VCaP (cell line): ENCODE results near the gene RXRA.

Experiments used
- H3K27ac ChIP-seq: fragments of 450-650 bp; 2 replicates; pipeline ENCODE4 v1.5.1; 2017
- TF ChIP-seq, protein P1 (sequence below): fragments of 450-650 bp; conservative IDR thresholded peaks from 2 replicates; pipeline ENCODE4 v1.5.1; 2017; ENCODE audit warnings: mild to moderate bottlenecking, moderate library complexity

The RXRA gene

DNA sequence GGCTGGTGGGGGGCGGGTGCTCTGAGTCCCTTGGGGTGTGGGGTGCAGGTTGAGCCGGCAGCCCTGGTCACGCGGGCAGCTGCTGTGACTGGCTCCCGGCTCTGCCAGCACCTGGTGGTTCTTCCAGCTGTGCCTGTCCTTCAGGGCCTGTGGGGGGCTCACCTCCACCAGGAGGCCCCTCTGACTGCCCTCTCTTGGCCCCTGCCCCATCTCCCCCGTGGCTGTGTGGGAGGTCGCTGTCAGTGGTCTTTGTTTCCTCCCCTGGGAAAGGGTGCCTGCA is 3.3 kb downstream of the RXRA start:
- H3K27ac ChIP-seq, result peak overlapping the region; percentile 92; the same call in 1 of the 2 replicates

DNA sequence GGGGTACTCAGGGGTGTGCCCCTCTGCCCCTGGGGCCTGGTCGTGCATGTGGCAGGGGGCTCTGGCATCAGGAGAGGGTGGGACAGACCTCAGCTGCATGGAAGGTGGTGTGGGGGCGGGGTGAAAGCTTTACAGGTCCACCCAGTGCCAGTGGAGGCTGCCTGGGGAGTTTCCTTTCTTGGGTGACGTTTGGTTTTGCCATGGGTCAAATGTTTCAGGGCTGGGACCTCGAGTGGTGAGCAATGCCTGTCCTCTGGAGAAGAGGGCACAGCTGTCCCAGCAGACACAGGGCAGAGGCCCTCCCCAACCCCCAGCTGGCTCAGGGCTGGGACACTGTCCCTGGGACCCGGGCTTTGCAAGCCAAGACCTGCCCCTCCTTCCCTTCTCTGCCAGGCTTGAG is 3.6 kb downstream of the RXRA start:
- peak overlapping the region; percentile 92; the same call in 1 of the 2 replicates for H3K27ac ChIP-seq
- TF ChIP-seq, protein P1, sequence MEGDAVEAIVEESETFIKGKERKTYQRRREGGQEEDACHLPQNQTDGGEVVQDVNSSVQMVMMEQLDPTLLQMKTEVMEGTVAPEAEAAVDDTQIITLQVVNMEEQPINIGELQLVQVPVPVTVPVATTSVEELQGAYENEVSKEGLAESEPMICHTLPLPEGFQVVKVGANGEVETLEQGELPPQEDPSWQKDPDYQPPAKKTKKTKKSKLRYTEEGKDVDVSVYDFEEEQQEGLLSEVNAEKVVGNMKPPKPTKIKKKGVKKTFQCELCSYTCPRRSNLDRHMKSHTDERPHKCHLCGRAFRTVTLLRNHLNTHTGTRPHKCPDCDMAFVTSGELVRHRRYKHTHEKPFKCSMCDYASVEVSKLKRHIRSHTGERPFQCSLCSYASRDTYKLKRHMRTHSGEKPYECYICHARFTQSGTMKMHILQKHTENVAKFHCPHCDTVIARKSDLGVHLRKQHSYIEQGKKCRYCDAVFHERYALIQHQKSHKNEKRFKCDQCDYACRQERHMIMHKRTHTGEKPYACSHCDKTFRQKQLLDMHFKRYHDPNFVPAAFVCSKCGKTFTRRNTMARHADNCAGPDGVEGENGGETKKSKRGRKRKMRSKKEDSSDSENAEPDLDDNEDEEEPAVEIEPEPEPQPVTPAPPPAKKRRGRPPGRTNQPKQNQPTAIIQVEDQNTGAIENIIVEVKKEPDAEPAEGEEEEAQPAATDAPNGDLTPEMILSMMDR, result no peak

More for the DNA sequence above, 3.3 kb downstream of the RXRA start:
- TF ChIP-seq, protein P1, result no peak

- TF ChIP-seq, protein P1, result no peak
These were observed 4.3 kb downstream of the RXRA start for GRCh38 chr9:134330590-134330989.

DNA sequence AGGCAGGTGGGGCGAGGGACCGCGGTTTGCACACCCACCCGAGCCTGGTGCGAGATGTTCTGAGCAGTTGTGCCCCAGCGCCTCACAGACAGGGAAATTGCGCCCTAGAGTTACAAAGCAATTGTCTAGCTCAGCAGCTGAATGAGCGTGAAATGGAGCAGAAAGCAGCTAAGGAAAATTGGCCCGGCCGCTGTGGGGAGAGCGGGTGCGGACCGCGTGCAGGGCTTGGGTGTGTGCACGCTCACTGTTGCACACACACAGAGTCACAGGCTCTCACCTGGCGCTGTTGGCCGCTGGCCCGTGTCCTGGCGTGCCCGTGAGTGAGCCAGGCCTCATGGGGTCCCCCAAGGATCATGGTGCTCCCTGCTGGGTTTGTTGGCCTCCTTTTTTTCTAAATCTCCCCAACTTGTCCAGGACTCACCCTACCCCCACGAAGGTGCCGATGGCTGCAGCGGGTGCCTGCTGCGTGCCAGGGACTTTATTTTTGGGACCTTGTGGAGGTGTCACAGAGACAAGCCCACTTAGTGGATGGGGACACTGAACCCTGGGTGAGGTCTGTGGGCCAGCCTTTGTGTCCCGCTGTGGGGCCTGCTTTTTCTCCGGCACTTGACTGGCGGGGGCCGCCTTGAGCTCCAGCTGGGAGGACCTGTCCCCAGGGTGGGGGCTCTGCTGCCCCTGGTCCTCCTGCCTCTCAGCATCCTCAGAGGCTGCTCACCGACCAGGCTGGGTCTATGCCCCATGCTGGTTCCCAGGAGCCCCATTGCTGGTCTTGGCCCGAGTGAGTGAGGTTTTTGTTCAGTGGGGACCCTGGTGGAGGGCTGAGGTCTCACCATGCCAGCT is 5.2 kb downstream of the RXRA start:
- H3K27ac ChIP-seq, result peak overlapping the region; percentile 25; the same call in 1 of the 2 replicates
- TF ChIP-seq, protein P1, result no peak

More at GRCh38 chr9:134330590-134330989, 4.3 kb downstream of the RXRA start:
- peak overlapping the region; percentile 92; the same call in 1 of the 2 replicates for H3K27ac ChIP-seq

- H3K27ac ChIP-seq, result peak overlapping the region; percentile 25; the same call in 1 of the 2 replicates
- TF ChIP-seq, protein P1, result no peak
These were observed 6.0 kb downstream of the RXRA start for GRCh38 chr9:134332266-134332665.

- TF ChIP-seq, protein P1, result no peak
These were observed 6.6 kb downstream of the RXRA start for GRCh38 chr9:134332841-134333233.

GRCh38 chr9:134333234-134333873 is 7.1 kb downstream of the RXRA start:
- TF ChIP-seq, protein P1, result no peak
- H3K27ac ChIP-seq, result peak overlapping the region; percentile 25; the same call in 1 of the 2 replicates

More at GRCh38 chr9:134332841-134333233, 6.6 kb downstream of the RXRA start:
- peak overlapping the region; percentile 25; the same call in 1 of the 2 replicates for H3K27ac ChIP-seq
